ENCODE measurements around the gene CYB5D1. TPM values are rescaled to one million over a fixed set of nuclear protein-coding genes. Genes with fewer than 3 reads are reported as not detected.
A peak's percentile ranks its signal among the peaks of the same experiment; 100 is the strongest.
"Not testable (repeated sequence)": the region's sequence is repeated elsewhere in the genome, so short reads cannot be mapped to it uniquely, and the experiment has no call there.

CYB5D1 gene
- total RNA-seq, 1 donor: 8.8 TPM

DNA sequence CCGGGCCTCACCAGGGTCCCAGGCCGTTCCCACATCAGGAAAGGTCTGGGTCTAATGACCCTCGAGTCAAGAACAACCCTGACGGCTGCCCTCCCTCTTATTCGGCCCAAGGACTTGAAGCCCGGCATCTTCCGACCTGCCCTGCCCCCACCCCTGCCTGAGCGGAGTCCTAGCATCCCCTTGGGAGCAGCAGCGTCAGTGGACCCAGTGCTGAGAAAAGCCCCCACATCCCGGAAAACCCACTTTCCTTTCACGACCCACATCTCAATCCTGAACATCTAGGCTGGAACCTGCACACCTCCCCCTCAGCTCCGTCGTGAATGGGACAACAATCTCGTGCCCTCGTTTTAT, 2.2 kb upstream of the CYB5D1 start:
- H3K9me3 ChIP-seq (ENCODE audit: low read depth, low read length): no peaks in the 10 kb centered on the region
- H3K4me3 ChIP-seq (ENCODE audit: low read length): no peak overlapping the region
- H3K27me3 ChIP-seq (ENCODE audit: insufficient read depth, low read length): no peaks in the 10 kb centered on the region
- H3K4me1 ChIP-seq (ENCODE audit: insufficient read depth, low read length): peaks cover 48% of the 10 kb centered on the region

GRCh38 chr17:7856011-7856810, 1.6 kb upstream of the CYB5D1 start:
- Histone ChIP-seq H3K4me1 (ENCODE audit: insufficient read depth, low read length) (peaks cover 43% of the 10 kb centered on the region), H3K9me3 (ENCODE audit: low read depth, low read length) (no peaks in the 10 kb centered on the region), H3K27me3 (ENCODE audit: insufficient read depth, low read length) (no peaks in the 10 kb centered on the region), H3K4me3 (ENCODE audit: low read length) (peak overlapping the region; percentile 52)

- Histone ChIP-seq H3K4me1 (ENCODE audit: insufficient read depth, low read length) (peaks cover 35% of the 10 kb centered on the region), H3K4me3 (ENCODE audit: low read length) (peak within 1 kb of the TSS; percentile 52), H3K27me3 (ENCODE audit: insufficient read depth, low read length) (no peaks in the 10 kb centered on the region), H3K9me3 (ENCODE audit: low read depth, low read length) (no peaks in the 10 kb centered on the region)
These were observed 741 bp upstream of the CYB5D1 start, which contains the start of gene NAA38 for GRCh38 chr17:7856811-7857712. Gene NAA38 (minus strand): TSS chr17:7857559. CDS start chr17:7857463, 96 bp downstream.

DNA sequence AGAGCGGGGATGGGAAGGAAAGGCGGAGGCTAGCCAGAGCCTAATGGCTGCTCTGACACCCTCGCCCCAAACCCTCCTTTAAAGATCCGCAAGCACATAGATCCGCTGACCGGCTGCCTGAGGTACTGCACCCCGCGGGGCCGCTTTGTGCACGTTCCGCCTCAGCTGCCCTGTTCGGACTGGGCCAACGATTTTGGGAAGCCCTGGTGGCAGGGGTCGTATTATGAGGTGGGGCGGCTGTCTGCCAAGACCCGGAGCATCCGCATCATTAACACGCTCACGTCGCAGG, 663 bp downstream of the CYB5D1 start:
- no peaks in the 10 kb centered on the region for H3K9me3 ChIP-seq (ENCODE audit: low read depth, low read length)
- peak overlapping the region; percentile 52 for H3K4me3 ChIP-seq (ENCODE audit: low read length)
- H3K4me1 ChIP-seq (ENCODE audit: insufficient read depth, low read length): peaks cover 33% of the 10 kb centered on the region
- no peaks in the 10 kb centered on the region for H3K27me3 ChIP-seq (ENCODE audit: insufficient read depth, low read length)

- Histone ChIP-seq H3K4me1 (ENCODE audit: insufficient read depth, low read length) (peaks cover 33% of the 10 kb centered on the region), H3K9me3 (ENCODE audit: low read depth, low read length) (no peaks in the 10 kb centered on the region), H3K27me3 (ENCODE audit: insufficient read depth, low read length) (no peaks in the 10 kb centered on the region), H3K4me3 (ENCODE audit: low read length) (no peak overlapping the region)
These were observed 1.2 kb downstream of the CYB5D1 start for GRCh38 chr17:7859028-7859427.

GRCh38 chr17:7862692-7863437, 5.1 kb downstream of the CYB5D1 start:
- H3K9me3 ChIP-seq (ENCODE audit: low read depth, low read length): no peaks in the 10 kb centered on the region
- no peaks in the 10 kb centered on the region for H3K27me3 ChIP-seq (ENCODE audit: insufficient read depth, low read length)
- H3K4me1 ChIP-seq (ENCODE audit: insufficient read depth, low read length): peaks cover 26% of the 10 kb centered on the region
- no peak overlapping the region for H3K4me3 ChIP-seq (ENCODE audit: low read length)

DNA sequence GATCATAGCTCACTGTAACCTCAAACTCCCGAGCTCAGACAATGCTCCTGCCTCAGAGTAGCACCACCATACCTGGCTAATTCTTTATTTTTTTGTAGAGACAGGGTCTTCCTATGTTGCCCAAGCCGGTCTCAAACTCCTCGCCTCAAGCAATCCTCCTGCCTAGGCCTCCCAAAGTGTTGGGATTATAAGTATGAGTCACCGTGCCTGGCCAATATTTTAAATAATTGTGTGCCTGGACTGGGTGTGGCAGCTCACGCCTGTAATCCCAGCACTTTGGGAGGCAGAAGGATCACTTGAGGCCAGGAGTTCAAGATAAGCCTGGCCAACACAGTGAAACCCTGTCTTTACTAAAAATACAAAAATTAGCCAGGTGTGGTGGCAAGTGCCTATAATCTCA, 6.6 kb downstream of the CYB5D1 start:
- not testable (repeated sequence) for H3K9me3 ChIP-seq (ENCODE audit: low read depth, low read length); H3K27me3 ChIP-seq (ENCODE audit: insufficient read depth, low read length); H3K4me3 ChIP-seq (ENCODE audit: low read length)
- peaks cover 28% of the 10 kb centered on the region for H3K4me1 ChIP-seq (ENCODE audit: insufficient read depth, low read length)

GRCh38 chr17:7864995-7865650, 7.3 kb downstream of the CYB5D1 start:
- peaks cover 35% of the 10 kb centered on the region for H3K4me1 ChIP-seq (ENCODE audit: insufficient read depth, low read length)
- no peak overlapping the region for H3K4me3 ChIP-seq (ENCODE audit: low read length)
- no peaks in the 10 kb centered on the region for H3K9me3 ChIP-seq (ENCODE audit: low read depth, low read length)

GRCh38 chr17:7867881-7868329, 10.1 kb downstream of the CYB5D1 start:
- no peaks in the 10 kb centered on the region for H3K27me3 ChIP-seq (ENCODE audit: insufficient read depth, low read length)
- no peaks in the 10 kb centered on the region for H3K9me3 ChIP-seq (ENCODE audit: low read depth, low read length)
- H3K4me3 ChIP-seq (ENCODE audit: low read length): no peak overlapping the region
- peaks cover 57% of the 10 kb centered on the region for H3K4me1 ChIP-seq (ENCODE audit: insufficient read depth, low read length)

More at GRCh38 chr17:7864995-7865650, 7.3 kb downstream of the CYB5D1 start:
- H3K27me3 ChIP-seq (ENCODE audit: insufficient read depth, low read length): no peaks in the 10 kb centered on the region

DNA sequence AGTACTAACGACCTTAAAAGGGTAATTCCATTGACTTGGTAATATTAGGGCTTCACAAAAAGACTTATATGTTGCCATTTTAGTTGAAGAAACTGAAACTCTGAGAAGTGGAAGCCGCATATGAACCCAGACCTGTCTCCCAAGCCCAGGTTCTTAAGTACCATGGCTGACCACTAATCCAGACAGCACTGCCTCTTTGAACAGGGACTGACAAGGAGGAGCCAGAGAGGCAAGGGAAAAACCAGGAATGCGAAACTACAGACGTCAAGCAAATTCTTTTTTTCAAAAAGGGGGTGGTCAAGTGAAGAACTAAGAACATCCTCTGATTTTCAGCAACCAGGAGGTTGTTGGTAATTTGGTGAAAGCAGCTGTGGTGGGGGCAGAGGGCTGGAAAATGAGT, 15.2 kb downstream of the CYB5D1 start:
- H3K4me1 ChIP-seq (ENCODE audit: insufficient read depth, low read length): peaks cover 64% of the 10 kb centered on the region
- H3K9me3 ChIP-seq (ENCODE audit: low read depth, low read length): no peaks in the 10 kb centered on the region
- H3K27me3 ChIP-seq (ENCODE audit: insufficient read depth, low read length): no peaks in the 10 kb centered on the region
- no peak overlapping the region for H3K4me3 ChIP-seq (ENCODE audit: low read length)

- Histone ChIP-seq H3K27me3 (ENCODE audit: insufficient read depth, low read length) (no peaks in the 10 kb centered on the region), H3K9me3 (ENCODE audit: low read depth, low read length) (no peaks in the 10 kb centered on the region), H3K4me1 (ENCODE audit: insufficient read depth, low read length) (peaks cover 51% of the 10 kb centered on the region), H3K4me3 (ENCODE audit: low read length) (no peak overlapping the region)
These were observed 18.1 kb downstream of the CYB5D1 start for GRCh38 chr17:7875804-7876370.

- H3K4me1 ChIP-seq (ENCODE audit: insufficient read depth, low read length): peaks cover 59% of the 10 kb centered on the region
- no peak overlapping the region for H3K4me3 ChIP-seq (ENCODE audit: low read length)
- H3K27me3 ChIP-seq (ENCODE audit: insufficient read depth, low read length): no peaks in the 10 kb centered on the region
- H3K9me3 ChIP-seq (ENCODE audit: low read depth, low read length): no peaks in the 10 kb centered on the region
These were observed 20.4 kb downstream of the CYB5D1 start for GRCh38 chr17:7878234-7878633.

DNA sequence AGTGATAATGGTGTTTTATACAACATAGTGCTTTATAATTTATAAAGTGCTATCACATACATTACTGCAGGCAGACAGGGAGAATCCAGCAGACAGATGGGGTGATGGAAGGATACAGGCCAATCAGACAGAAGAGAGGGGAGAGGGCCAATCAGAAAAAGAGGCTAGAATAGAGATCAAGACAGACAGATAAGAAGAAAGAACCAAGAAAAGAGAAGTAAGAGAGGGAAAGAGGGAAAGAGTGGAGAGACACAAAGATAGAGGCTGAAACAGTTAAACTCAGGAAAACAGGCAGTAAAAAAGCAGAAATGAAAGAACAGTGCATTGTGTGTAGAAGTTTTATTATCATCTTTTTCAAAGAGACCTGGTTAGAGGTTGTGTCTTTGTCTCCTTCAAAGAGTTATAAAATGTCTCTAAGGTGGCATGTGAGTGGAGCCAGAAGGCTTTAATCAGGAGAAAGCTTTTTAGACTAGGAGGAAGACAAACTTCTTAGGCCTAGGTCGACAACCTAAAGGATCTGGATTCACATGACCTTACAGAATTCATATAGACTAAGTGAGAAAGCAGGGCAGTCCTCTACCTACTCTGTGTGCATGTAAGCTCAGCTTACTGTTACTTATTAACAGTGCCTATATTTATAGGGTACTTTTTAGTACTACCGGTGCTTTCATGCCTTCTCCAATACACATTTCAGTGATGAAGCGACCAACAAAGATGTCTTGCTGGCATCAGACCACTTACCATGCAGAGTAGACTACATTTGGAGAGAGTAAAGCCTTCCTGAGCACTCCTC, 22.5 kb downstream of the CYB5D1 start:
- no peak overlapping the region for H3K4me3 ChIP-seq (ENCODE audit: low read length)

More for the DNA sequence above, 22.5 kb downstream of the CYB5D1 start:
- Histone ChIP-seq H3K9me3 (ENCODE audit: low read depth, low read length) (no peaks in the 10 kb centered on the region), H3K27me3 (ENCODE audit: insufficient read depth, low read length) (no peaks in the 10 kb centered on the region), H3K4me1 (ENCODE audit: insufficient read depth, low read length) (peaks cover 53% of the 10 kb centered on the region)
